ENCODE measurements around the gene RRAGD.

DNA sequence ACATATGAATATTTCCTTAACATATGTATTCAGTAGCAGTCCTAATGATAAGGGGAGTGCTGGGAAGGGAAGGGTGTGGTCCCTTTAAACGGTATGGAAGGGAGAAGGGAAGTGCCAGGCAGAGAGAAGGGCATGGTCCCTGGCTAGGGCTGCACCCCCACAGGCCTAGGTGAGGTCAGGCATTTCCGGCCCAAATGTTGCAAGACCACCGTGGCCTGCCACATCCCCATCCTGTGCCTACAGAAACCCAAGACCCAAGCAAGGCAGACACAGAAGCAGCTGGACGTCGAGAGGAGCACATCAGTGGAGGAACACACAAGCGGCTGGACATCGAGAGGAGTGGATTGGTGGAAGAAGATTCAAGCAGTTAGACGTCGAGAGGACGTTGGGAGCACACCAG lies 5.9 kb downstream of the RRAGD start:
- TF ChIP-seq, protein P1, sequence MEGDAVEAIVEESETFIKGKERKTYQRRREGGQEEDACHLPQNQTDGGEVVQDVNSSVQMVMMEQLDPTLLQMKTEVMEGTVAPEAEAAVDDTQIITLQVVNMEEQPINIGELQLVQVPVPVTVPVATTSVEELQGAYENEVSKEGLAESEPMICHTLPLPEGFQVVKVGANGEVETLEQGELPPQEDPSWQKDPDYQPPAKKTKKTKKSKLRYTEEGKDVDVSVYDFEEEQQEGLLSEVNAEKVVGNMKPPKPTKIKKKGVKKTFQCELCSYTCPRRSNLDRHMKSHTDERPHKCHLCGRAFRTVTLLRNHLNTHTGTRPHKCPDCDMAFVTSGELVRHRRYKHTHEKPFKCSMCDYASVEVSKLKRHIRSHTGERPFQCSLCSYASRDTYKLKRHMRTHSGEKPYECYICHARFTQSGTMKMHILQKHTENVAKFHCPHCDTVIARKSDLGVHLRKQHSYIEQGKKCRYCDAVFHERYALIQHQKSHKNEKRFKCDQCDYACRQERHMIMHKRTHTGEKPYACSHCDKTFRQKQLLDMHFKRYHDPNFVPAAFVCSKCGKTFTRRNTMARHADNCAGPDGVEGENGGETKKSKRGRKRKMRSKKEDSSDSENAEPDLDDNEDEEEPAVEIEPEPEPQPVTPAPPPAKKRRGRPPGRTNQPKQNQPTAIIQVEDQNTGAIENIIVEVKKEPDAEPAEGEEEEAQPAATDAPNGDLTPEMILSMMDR (conservative IDR thresholded peaks at IDR 0.05; ENCODE audit: low read length) = no peak
- TF ChIP-seq EZH2phosphoT487 (IDR thresholded peaks at IDR 0.05; ENCODE audit: borderline replicate concordance) = no peak
